HUES64 (cell line): ENCODE data around the gene OBP2A.

Experiments used
- H3K27ac ChIP-seq: 2 replicates; pipeline ENCODE4 v1.7.0; 2013; ENCODE audit warnings: low read depth, low read length, inconsistent platforms
- H3K27me3 ChIP-seq: 2 replicates; pipeline ENCODE4 v1.6.1; 2013; ENCODE audit warnings: mild to moderate bottlenecking, low read length; ENCODE audit not compliant: insufficient read depth
- H3K36me3 ChIP-seq: 2 replicates; pipeline ENCODE4 v1.6.1; 2013; ENCODE audit warnings: mild to moderate bottlenecking, low read length; ENCODE audit not compliant: insufficient read depth
- H3K4me1 ChIP-seq: 2 replicates; pipeline ENCODE4 v1.6.1; 2013; ENCODE audit warnings: mild to moderate bottlenecking, low read length, moderate library complexity; ENCODE audit not compliant: insufficient read depth
- H3K4me3 ChIP-seq: 2 replicates; pipeline ENCODE4 v1.5.1; 2013; ENCODE audit warnings: mild to moderate bottlenecking, low read length, moderate library complexity
- H3K9ac ChIP-seq: 2 replicates; pipeline ENCODE4 v1.6.1; 2013; ENCODE audit warnings: mild to moderate bottlenecking, low read depth, low read length
- H3K9me3 ChIP-seq: 2 replicates; pipeline ENCODE4 v1.6.1; 2013; ENCODE audit warnings: low read depth, low read length; ENCODE audit not compliant: insufficient read depth
- WGBS: fragments of 150-250, 120-280 bp; methylation state at CpG from one replicate; pipeline ENCODE4 v1.1.7; 2013; ENCODE audit warnings: missing lambda C conversion rate; 5-methylcytosine and 5-hydroxymethylcytosine counted together

Gene OBP2A

GRCh38 chr9:135573124-135573523 lies 27.2 kb downstream of the OBP2A start:
- no peaks in the 10 kb centered on the region for H3K27me3 ChIP-seq
- H3K27ac ChIP-seq, result no peak overlapping the region
- no peak overlapping the region for H3K4me3 ChIP-seq
- peaks cover 11% of the 10 kb centered on the region for H3K9me3 ChIP-seq
- 88% methylated on average over 1 of the region's 1 CpG for WGBS
- H3K4me1 ChIP-seq, result no peaks in the 10 kb centered on the region
- H3K9ac ChIP-seq, result no peak overlapping the region
- no peaks in the 10 kb centered on the region for H3K36me3 ChIP-seq

GRCh38 chr9:135574331-135574730 lies 28.4 kb downstream of the OBP2A start:
- WGBS, result 90% methylated on average over 14 of the region's 14 CpGs
- Histone ChIP-seq H3K27me3 (no peaks in the 10 kb centered on the region), H3K9me3 (peaks cover 7% of the 10 kb centered on the region; the same call in 1 of the 2 replicates), H3K9ac (no peak overlapping the region), H3K4me3 (no peak overlapping the region), H3K36me3 (no peaks in the 10 kb centered on the region), H3K4me1 (no peaks in the 10 kb centered on the region), H3K27ac (no peak overlapping the region)

DNA sequence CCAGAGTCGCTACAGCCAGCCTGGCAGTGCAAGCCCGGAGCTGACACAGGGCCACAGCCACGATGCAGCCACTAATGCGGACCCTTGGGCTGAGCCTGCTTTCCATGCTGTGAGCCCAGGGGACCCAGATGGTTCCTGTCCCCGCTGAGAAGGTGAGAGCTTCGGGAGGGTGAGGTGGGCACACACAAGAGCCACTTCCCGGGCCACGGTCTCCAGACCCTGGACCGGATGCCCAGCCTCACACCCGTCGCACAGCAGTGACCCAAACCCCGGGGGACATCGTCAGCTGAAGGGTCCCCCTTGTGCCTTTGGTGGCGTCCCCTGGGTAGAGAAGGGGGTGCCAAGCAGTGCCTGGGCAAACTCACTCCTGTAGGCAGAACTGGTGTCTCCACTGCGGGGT lies 29.0 kb downstream of the OBP2A start:
- no peak overlapping the region for H3K9ac ChIP-seq
- H3K4me3 ChIP-seq, result no peak overlapping the region
- 94% methylated on average over 14 of the region's 15 CpGs for WGBS
- no peaks in the 10 kb centered on the region for H3K36me3 ChIP-seq
- no peak overlapping the region for H3K27ac ChIP-seq
- H3K27me3 ChIP-seq, result no peaks in the 10 kb centered on the region
- 0 out of 2 replicates have a peak, but pooled peaks cover under 1% of the 10 kb centered on the region for H3K9me3 ChIP-seq
- H3K4me1 ChIP-seq, result no peaks in the 10 kb centered on the region

DNA sequence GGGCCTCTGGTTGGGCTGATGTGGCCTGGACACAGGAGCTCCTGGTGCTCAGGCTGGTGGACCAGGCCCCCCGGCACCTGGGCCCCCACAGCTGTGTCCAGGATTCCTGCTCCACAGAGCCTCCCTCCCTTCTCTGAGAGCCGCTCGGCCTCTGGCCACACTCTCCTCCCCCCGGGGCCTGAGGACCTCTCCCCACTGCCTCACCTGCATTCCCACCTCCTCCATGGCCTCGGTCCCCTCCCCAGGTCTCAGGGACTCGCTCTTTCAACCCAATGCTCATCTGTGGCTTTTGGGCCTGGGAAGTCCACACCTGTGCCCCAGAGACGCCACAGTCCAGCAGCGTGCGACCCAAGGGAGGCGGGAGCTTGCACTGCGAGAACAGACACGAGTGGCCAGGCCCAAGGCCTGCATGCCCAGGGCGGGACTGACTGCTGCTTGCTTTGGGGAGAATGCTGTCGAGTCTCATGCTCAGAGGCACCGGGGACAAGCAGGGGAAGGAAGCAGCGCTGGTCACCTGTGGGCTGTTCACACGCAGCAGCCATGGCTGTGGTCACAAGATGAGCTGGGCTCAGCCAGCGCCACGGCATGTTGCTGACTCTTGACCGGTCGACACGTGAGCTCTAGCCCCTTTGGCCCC lies 30.2 kb downstream of the OBP2A start:
- Histone ChIP-seq H3K27ac (no peak overlapping the region), H3K9ac (no peak overlapping the region), H3K4me1 (no peaks in the 10 kb centered on the region), H3K4me3 (no peak overlapping the region), H3K27me3 (no peaks in the 10 kb centered on the region), H3K9me3 (no peaks in the 10 kb centered on the region), H3K36me3 (no peaks in the 10 kb centered on the region)
- WGBS, result 93% methylated on average over 22 of the region's 22 CpGs

DNA sequence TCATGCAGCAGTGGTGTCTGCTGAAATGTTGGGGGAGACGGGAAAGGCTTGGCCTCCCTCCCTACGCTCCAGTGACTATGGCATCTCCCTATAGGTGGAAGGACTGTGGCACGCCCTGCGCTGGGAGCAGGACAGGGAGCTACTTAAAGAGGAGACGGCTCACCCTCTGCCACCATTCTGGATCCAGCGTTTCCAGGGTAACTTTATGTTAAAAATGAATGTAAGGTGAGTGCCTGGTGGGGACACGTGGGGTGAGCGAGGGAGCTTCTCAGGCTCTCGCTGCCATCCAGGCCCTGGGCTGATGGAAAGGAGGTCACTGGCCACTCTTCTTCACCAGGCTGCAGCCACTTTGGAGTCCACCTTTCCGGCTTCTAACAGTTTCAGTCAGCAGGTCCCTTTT lies 31.3 kb downstream of the OBP2A start:
- Histone ChIP-seq H3K9me3 (no peaks in the 10 kb centered on the region), H3K9ac (no peak overlapping the region), H3K4me1 (no peaks in the 10 kb centered on the region), H3K36me3 (no peaks in the 10 kb centered on the region), H3K27ac (no peak overlapping the region), H3K27me3 (no peaks in the 10 kb centered on the region), H3K4me3 (no peak overlapping the region)
- whole genome bisulfite sequencing, result 92% methylated on average over 10 of the region's 10 CpGs

GRCh38 chr9:135579356-135579755 lies 33.4 kb downstream of the OBP2A start:
- Histone ChIP-seq H3K4me1 (no peaks in the 10 kb centered on the region), H3K36me3 (no peaks in the 10 kb centered on the region), H3K9me3 (no peaks in the 10 kb centered on the region), H3K9ac (no peak overlapping the region), H3K27ac (no peak overlapping the region), H3K4me3 (no peak overlapping the region), H3K27me3 (no peaks in the 10 kb centered on the region)
- 60% methylated on average over 2 of the region's 2 CpGs for WGBS

DNA sequence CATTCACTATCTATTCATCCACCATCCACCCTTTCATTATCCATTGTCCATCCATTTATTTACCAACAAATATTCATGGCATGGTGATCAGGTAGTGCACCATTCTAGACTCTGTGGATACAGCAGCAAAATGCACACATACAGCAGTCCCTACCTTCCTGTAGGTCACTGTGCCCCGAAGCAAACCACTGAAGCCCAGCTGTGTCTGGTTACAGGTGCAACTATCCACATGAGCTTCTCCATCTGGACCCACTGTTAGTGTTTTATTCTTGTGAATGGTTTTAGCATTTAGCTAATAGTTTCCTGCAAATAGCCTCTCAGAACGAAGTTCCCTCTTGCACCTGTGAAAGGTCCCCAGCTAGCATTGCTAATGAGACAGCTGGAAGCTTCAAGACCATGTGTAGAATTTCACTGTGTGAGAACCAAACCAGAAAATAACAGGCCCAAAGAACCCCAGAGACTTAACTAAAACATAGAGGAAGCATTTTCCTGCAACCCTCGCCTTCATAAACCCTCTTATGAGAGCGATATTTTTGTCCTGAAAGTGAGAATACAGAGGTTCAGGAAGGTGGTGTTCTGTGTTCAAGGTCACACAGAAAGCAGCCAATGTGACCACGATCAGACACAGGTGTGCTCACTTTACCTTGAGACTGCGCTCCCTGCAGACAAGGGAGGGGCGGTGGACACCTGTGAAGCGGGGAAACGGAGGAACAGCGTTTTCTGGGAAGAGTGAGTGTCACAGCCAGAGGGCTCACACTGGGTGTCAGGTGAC lies 34.1 kb downstream of the OBP2A start:
- no peaks in the 10 kb centered on the region for H3K27me3 ChIP-seq
- no peak overlapping the region for H3K4me3 ChIP-seq
- H3K27ac ChIP-seq, result no peak overlapping the region
- 84% methylated on average over 10 of the region's 10 CpGs for WGBS
- H3K9me3 ChIP-seq, result no peaks in the 10 kb centered on the region
- no peak overlapping the region for H3K9ac ChIP-seq
- no peaks in the 10 kb centered on the region for H3K36me3 ChIP-seq
- H3K4me1 ChIP-seq, result no peaks in the 10 kb centered on the region

- no peak overlapping the region for H3K9ac ChIP-seq
- H3K9me3 ChIP-seq, result no peaks in the 10 kb centered on the region
These were observed 34.9 kb downstream of the OBP2A start for GRCh38 chr9:135580664-135581380.

GRCh38 chr9:135581636-135582426 lies 35.9 kb downstream of the OBP2A start:
- Histone ChIP-seq H3K9me3 (no peaks in the 10 kb centered on the region), H3K27ac (no peak overlapping the region), H3K4me3 (no peak overlapping the region), H3K9ac (no peak overlapping the region), H3K36me3 (no peaks in the 10 kb centered on the region), H3K4me1 (no peaks in the 10 kb centered on the region), H3K27me3 (no peaks in the 10 kb centered on the region)
- WGBS, result 94% methylated on average over 17 of the region's 18 CpGs

More at GRCh38 chr9:135580664-135581380, 34.9 kb downstream of the OBP2A start:
- Histone ChIP-seq H3K27ac (no peak overlapping the region), H3K36me3 (no peaks in the 10 kb centered on the region), H3K4me1 (no peaks in the 10 kb centered on the region), H3K27me3 (no peaks in the 10 kb centered on the region), H3K4me3 (no peak overlapping the region)
- WGBS, result 93% methylated on average over 11 of the region's 11 CpGs

DNA sequence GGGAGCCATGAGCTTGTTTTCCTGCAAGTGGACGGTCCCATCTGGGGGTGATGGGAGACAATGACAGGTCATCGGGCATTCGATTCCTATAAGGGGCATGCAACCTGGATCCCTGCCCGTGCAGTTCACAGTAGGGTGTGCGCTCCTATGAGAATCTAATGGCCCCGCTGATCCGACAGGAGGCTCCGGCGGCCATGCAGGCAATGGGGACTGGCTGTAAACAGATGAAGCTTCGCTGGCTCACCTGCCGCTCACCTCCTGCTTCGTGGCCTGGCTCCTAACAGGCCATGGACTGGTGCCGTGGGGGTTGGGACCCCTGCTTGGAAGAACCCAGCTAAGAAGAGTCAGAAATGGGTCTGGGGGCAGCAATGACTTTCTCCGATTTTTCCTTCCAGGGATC lies 36.6 kb downstream of the OBP2A start:
- H3K4me3 ChIP-seq, result no peak overlapping the region
- H3K36me3 ChIP-seq, result no peaks in the 10 kb centered on the region
- no peaks in the 10 kb centered on the region for H3K9me3 ChIP-seq
- 94% methylated on average over 14 of the region's 14 CpGs for WGBS
- no peak overlapping the region for H3K27ac ChIP-seq
- H3K4me1 ChIP-seq, result no peaks in the 10 kb centered on the region
- H3K9ac ChIP-seq, result no peak overlapping the region
- no peaks in the 10 kb centered on the region for H3K27me3 ChIP-seq
